Measurements from ENCODE around the gene ATP11A.
A peak's percentile ranks its signal among the peaks of the same experiment; 100 is the strongest.

Gene ATP11A

GRCh38 chr13:112730157-112730671, 40.4 kb downstream of the ATP11A start:
- H3K4me3 ChIP-seq (ENCODE audit: severe bottlenecking), result no peak overlapping the region
- DNase-seq (ENCODE audit: low spot score), result peak; percentile 49
- no peak overlapping the region for H3K27ac ChIP-seq (ENCODE audit: poor library complexity, severe bottlenecking)
- no peak for TF ChIP-seq CTCF (IDR thresholded peaks at IDR 0.05; ENCODE audit: poor library complexity, severe bottlenecking)
- H3K4me1 ChIP-seq (ENCODE audit: insufficient read depth, poor library complexity, severe bottlenecking), result peaks cover 7% of the 10 kb centered on the region
- no peaks in the 10 kb centered on the region for H3K27me3 ChIP-seq (ENCODE audit: insufficient read depth, poor library complexity, severe bottlenecking)
- no peaks in the 10 kb centered on the region for H3K36me3 ChIP-seq (ENCODE audit: low read depth)
- no peaks in the 10 kb centered on the region for H3K9me3 ChIP-seq (ENCODE audit: severe bottlenecking)
- ATAC-seq (ENCODE audit: low read depth), result no peak

DNA sequence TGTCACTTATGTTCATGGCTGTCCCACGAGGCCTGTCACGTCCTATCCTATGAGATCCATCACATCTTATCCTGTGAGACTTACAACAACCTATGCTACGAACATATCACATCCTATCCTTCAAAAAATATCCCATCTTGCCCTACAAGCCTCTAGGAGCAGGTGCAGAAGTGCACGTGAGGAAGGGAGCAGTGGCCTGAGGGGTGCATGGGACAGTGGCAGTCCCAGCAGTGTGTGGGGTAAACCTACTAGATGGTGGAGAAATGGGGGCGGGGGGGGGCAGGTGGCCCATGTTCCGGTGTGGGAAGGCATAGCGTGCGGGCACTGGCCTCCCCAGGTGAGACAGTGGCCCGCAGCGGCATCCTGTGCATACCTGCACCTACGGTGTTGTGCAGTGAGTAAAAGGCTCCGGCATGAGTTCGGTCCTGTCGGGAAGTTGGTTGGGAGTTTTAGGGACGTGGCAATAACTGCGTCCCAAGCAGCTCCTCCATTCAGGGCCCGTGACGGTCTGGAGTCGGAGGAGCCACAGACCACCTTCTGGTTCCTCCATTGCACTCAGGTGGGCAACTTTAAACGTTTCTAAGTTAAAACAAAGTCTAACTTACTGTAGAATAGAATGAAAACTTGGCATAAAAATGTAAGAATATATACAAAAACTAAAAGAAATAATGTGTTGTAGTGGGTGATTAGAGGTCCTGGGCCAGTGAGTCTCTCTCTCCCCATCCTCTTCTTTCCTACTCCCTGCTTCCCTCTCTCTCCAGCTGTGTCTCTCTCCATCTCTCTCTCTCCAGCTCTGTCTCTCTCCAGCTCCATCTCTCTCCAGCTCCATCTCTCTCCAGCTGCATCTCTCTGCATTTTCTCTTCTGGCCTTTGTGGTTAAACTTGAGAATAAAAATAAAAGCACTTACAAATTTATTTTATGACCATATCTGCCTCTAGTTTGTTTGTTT, 42.1 kb downstream of the ATP11A start:
- DNase-seq (ENCODE audit: low spot score) (peak; percentile 25), ATAC-seq (ENCODE audit: low read depth) (no peak)
- Histone ChIP-seq H3K4me1 (ENCODE audit: insufficient read depth, poor library complexity, severe bottlenecking) (no peaks in the 10 kb centered on the region), H3K36me3 (ENCODE audit: low read depth) (no peaks in the 10 kb centered on the region), H3K27me3 (ENCODE audit: insufficient read depth, poor library complexity, severe bottlenecking) (no peaks in the 10 kb centered on the region), H3K4me3 (ENCODE audit: severe bottlenecking) (no peak overlapping the region), H3K27ac (ENCODE audit: poor library complexity, severe bottlenecking) (no peak overlapping the region), H3K9me3 (ENCODE audit: severe bottlenecking) (no peaks in the 10 kb centered on the region)
- no peak for TF ChIP-seq CTCF (IDR thresholded peaks at IDR 0.05; ENCODE audit: poor library complexity, severe bottlenecking)

GRCh38 chr13:112732679-112733078, 42.8 kb downstream of the ATP11A start:
- Histone ChIP-seq H3K27ac (ENCODE audit: poor library complexity, severe bottlenecking) (no peak overlapping the region), H3K9me3 (ENCODE audit: severe bottlenecking) (no peaks in the 10 kb centered on the region), H3K4me1 (ENCODE audit: insufficient read depth, poor library complexity, severe bottlenecking) (no peaks in the 10 kb centered on the region), H3K4me3 (ENCODE audit: severe bottlenecking) (no peak overlapping the region), H3K36me3 (ENCODE audit: low read depth) (no peaks in the 10 kb centered on the region), H3K27me3 (ENCODE audit: insufficient read depth, poor library complexity, severe bottlenecking) (no peaks in the 10 kb centered on the region)
- no peak for TF ChIP-seq CTCF (IDR thresholded peaks at IDR 0.05; ENCODE audit: poor library complexity, severe bottlenecking)
- ATAC-seq (ENCODE audit: low read depth) (no peak), DNase-seq (ENCODE audit: low spot score) (no peak)

- no peak for TF ChIP-seq CTCF (IDR thresholded peaks at IDR 0.05; ENCODE audit: poor library complexity, severe bottlenecking)
- Histone ChIP-seq H3K9me3 (ENCODE audit: severe bottlenecking) (no peaks in the 10 kb centered on the region), H3K27ac (ENCODE audit: poor library complexity, severe bottlenecking) (no peak overlapping the region), H3K4me3 (ENCODE audit: severe bottlenecking) (no peak overlapping the region), H3K27me3 (ENCODE audit: insufficient read depth, poor library complexity, severe bottlenecking) (no peaks in the 10 kb centered on the region), H3K4me1 (ENCODE audit: insufficient read depth, poor library complexity, severe bottlenecking) (no peaks in the 10 kb centered on the region), H3K36me3 (ENCODE audit: low read depth) (no peaks in the 10 kb centered on the region)
- ATAC-seq (ENCODE audit: low read depth) (no peak), DNase-seq (ENCODE audit: low spot score) (peak; percentile 7)
Measured at GRCh38 chr13:112733112-112733511, 43.3 kb downstream of the ATP11A start.

Measured in RWPE2 (cell line).